K562 (cell line): ENCODE data around the gene LRRC51. TPM values are rescaled to one million over a fixed set of nuclear protein-coding genes. Genes with fewer than 3 reads are reported as not detected.
A peak's percentile ranks its signal among the peaks of the same experiment; 100 is the strongest.

Experiments used
- ATAC-seq: fragments of 200-7000 bp; cut with Tn5 transposase; 3 replicates; pipeline ENCODE4 v1.9.1; 2020; ENCODE audit warnings: moderate library complexity
- BruUV-seq: library from RNA; stranded (reverse); fragments of 400-500 nt; replicated peaks from 2 replicates; lab custom pipeline; 2021; lab: Mats Ljungman, UMichigan
- CTCF ChIA-PET: fragments of 300-600 bp; formaldehyde crosslinking; extraction: SDS; loops from one replicate; lab custom pipeline; 2021; ENCODE audit warnings: low intra/inter-chr PET ratio; lab: Yijun Ruan, JAX
- POLR2A ChIA-PET: fragments of 300-600, 350-650 bp; sonication (Branson Sonifier 250); formaldehyde crosslinking; extraction: SDS; loops from one replicate; lab custom pipeline; 2021; ENCODE audit warnings: antibody characterized with exemption, inconsistent platforms; lab: Yijun Ruan, JAX
- DNase-seq, 4 experiments: peaks; one replicate each; pipeline versions ENCODE4 v3.0.0 to v3.0.0-alpha.2; 2011 to 2018; ENCODE audit warnings: low spot score in 3 of 4, mixed read lengths in 3 of 4; ENCODE audit errors: extremely low read depth in 1 of 4
- FAIRE-seq: peaks from 2 replicates; lab custom pipeline; 2011; peaks lifted over from hg19 to GRCh38; lab: Jason Lieb, UNC
- H2AFZ ChIP-seq: 2 replicates; pipeline ENCODE4 v1.6.0; 2011; ENCODE audit warnings: low read depth, low read length, control low read depth, inconsistent platforms
- H3K27ac ChIP-seq: fragments of 200-600 bp; 3 replicates; pipeline ENCODE4 v1.8.0; 2011; ENCODE audit warnings: low read depth, mild to moderate bottlenecking, control low read depth, inconsistent platforms, low read length, moderate library complexity, mixed read lengths; ENCODE audit errors: extremely low read depth
- H3K27me3 ChIP-seq, 2 experiments: fragments of 300-600 bp in 1 of 2; 2 replicates in 1 of 2; 3 replicates in 1 of 2; pipeline versions ENCODE4 v1.6.0 to v1.8.0; 2011; ENCODE audit warnings: inconsistent platforms in 2 of 2, low read length in 2 of 2, mild to moderate bottlenecking in 1 of 2, mixed read lengths in 1 of 2, moderate library complexity in 1 of 2; ENCODE audit not compliant: control insufficient read depth in 2 of 2, insufficient read depth in 2 of 2
- H3K36me3 ChIP-seq: fragments of 300-600 bp; 3 replicates; pipeline ENCODE4 v1.8.0; 2011; ENCODE audit warnings: mild to moderate bottlenecking, low read length, inconsistent platforms; ENCODE audit not compliant: control insufficient read depth, insufficient read depth
- H3K4me1 ChIP-seq, 2 experiments: fragments of 200-600 bp in 1 of 2; replicated peaks in 1 of 2; 2 replicates in 1 of 2; 3 replicates in 1 of 2; pipeline versions ENCODE4 v1.5.1 to v1.8.0; 2011; ENCODE audit warnings: inconsistent platforms in 2 of 2, low read length in 2 of 2, mild to moderate bottlenecking in 1 of 2, mixed read lengths in 1 of 2, moderate library complexity in 1 of 2; ENCODE audit not compliant: control insufficient read depth in 2 of 2, insufficient read depth in 2 of 2
- H3K4me2 ChIP-seq: 2 replicates; pipeline ENCODE4 v1.6.1; 2011; ENCODE audit warnings: low read length, control low read depth, inconsistent platforms, mixed read lengths; ENCODE audit not compliant: insufficient read depth
- H3K4me3 ChIP-seq: fragments of 200-600 bp; sonication (generic), shearing (Covaris generic); 2 replicates; pipeline ENCODE4 v1.5.1; 2016; ENCODE audit warnings: control low read depth, inconsistent platforms
- H3K79me2 ChIP-seq: fragments of 200-600 bp; 3 replicates; pipeline ENCODE4 v1.8.0; 2011; ENCODE audit warnings: low read length, inconsistent platforms; ENCODE audit not compliant: control insufficient read depth, insufficient read depth
- H3K9ac ChIP-seq, 2 experiments: 2 replicates each; pipeline versions ENCODE4 v1.6.0 to v1.6.1; 2011; ENCODE audit warnings: low read depth in 2 of 2, low read length in 2 of 2, control low read depth in 1 of 2, inconsistent platforms in 1 of 2, mild to moderate bottlenecking in 1 of 2, mixed read lengths in 1 of 2; ENCODE audit not compliant: insufficient read depth in 1 of 2
- H3K9me1 ChIP-seq: one replicate; pipeline ENCODE4 v1.6.0; 2011; ENCODE audit warnings: inconsistent platforms, mild to moderate bottlenecking, low read length, moderate library complexity; ENCODE audit not compliant: control insufficient read depth, insufficient read depth
- H3K9me3 ChIP-seq: replicated peaks from 2 replicates; pipeline ENCODE4 v1.5.1; 2011; ENCODE audit warnings: low read depth, low read length, inconsistent platforms; ENCODE audit not compliant: control insufficient read depth, insufficient read depth
- H4K20me1 ChIP-seq: replicated peaks from 2 replicates; pipeline ENCODE4 v1.6.1; 2011; ENCODE audit warnings: low read length, inconsistent platforms, mixed read lengths; ENCODE audit not compliant: control insufficient read depth, insufficient read depth
- CBX5 ChIP-seq: IDR thresholded peaks from 2 replicates; pipeline ENCODE4 v1.6.1; 2014; ENCODE audit warnings: low read depth, borderline replicate concordance
- DIDO1 ChIP-seq: fragments of 450-650 bp; IDR thresholded peaks from 2 replicates; pipeline ENCODE4 v1.6.1; 2016; ENCODE audit warnings: low read depth, missing biosample characterization, missing genetic modification characterization
- ETV6 ChIP-seq, 3 experiments: fragments of 150-350 bp in 1 of 3; sonication (generic) in 1 of 3; formaldehyde crosslinking in 1 of 3; IDR thresholded peaks; 2 replicates each; pipeline versions ENCODE4 v1.6.1 to v1.8.0; 2014 to 2022; ENCODE audit warnings: borderline replicate concordance in 2 of 3, low read depth in 2 of 3, antibody characterized with exemption in 1 of 3, low read length in 1 of 3, mild to moderate bottlenecking in 1 of 3, missing genetic modification reagents in 1 of 3
- GTF2A2 ChIP-seq: IDR thresholded peaks from 2 replicates; pipeline ENCODE4 v1.6.1; 2016; ENCODE audit warnings: mild to moderate bottlenecking, missing genetic modification characterization, missing compliant biosample characterization
- HIVEP1 ChIP-seq: fragments of 250-450 bp; sonication (Bioruptor Pico); IDR thresholded peaks from 2 replicates; pipeline ENCODE4 v1.4.0; 2020; ENCODE audit warnings: mild to moderate bottlenecking
- NBN ChIP-seq: fragments of 450-650 bp; IDR thresholded peaks from 2 replicates; pipeline ENCODE4 v1.6.1; 2016; ENCODE audit warnings: low read depth, mild to moderate bottlenecking
- NCOA1 ChIP-seq: fragments of 450-650 bp; IDR thresholded peaks from 2 replicates; pipeline ENCODE4 v1.6.1; 2016; ENCODE audit warnings: low read depth
- NFRKB ChIP-seq: fragments of 450-650 bp; IDR thresholded peaks from 2 replicates; pipeline ENCODE4 v1.6.1; 2016; ENCODE audit warnings: low read depth
- NR2C2 ChIP-seq, 2 experiments: fragments of 200-800 bp in 1 of 2; sonication (Bioruptor generic) in 1 of 2; sonication (generic) in 1 of 2; formaldehyde crosslinking in 1 of 2; IDR thresholded peaks; 2 replicates each; pipeline versions ENCODE4 v1.6.1 to v1.8.0; 2016 to 2022; ENCODE audit warnings: mild to moderate bottlenecking in 1 of 2, missing compliant biosample characterization in 1 of 2, missing genetic modification characterization in 1 of 2, missing genetic modification reagents in 1 of 2
- PHB2 ChIP-seq: fragments of 450-650 bp; IDR thresholded peaks from 2 replicates; pipeline ENCODE4 v1.6.1; 2017; ENCODE audit warnings: low read depth
- PPARD ChIP-seq: fragments of 250-450 bp; sonication (Bioruptor Pico); IDR thresholded peaks from 2 replicates; pipeline ENCODE4 v1.8.0; 2022; ENCODE audit warnings: inconsistent platforms, mild to moderate bottlenecking, moderate library complexity
- RAD21 ChIP-seq, 2 experiments: fragments of 250-450 bp in 1 of 2; fragments of 450-650 bp in 1 of 2; sonication (Bioruptor Pico) in 1 of 2; formaldehyde crosslinking in 1 of 2; IDR thresholded peaks in 1 of 2; conservative IDR thresholded peaks in 1 of 2; 2 replicates each; pipeline versions ENCODE4 v1.4.0 to v1.8.0; 2020 to 2022; ENCODE audit warnings: mild to moderate bottlenecking in 2 of 2, moderate library complexity in 1 of 2
- SPI1 ChIP-seq: IDR thresholded peaks from 2 replicates; pipeline ENCODE4 v1.6.1; 2011; ENCODE audit warnings: low read depth, low read length, control low read depth, borderline replicate concordance
- TAF15 ChIP-seq: fragments of 200-400 bp; formaldehyde crosslinking; IDR thresholded peaks from 2 replicates; pipeline ENCODE4 v1.6.1; 2017; ENCODE audit warnings: mild to moderate bottlenecking, low read depth, low read length, moderate library complexity
- TBL1XR1 ChIP-seq, 2 experiments: IDR thresholded peaks; 2 replicates each; pipeline ENCODE4 v1.6.1; 2012; ENCODE audit warnings: improper control_type of control experiment in 2 of 2, low read length in 2 of 2, mild to moderate bottlenecking in 1 of 2
- XRCC5 ChIP-seq: fragments of 200-400 bp; formaldehyde crosslinking; IDR thresholded peaks from 2 replicates; pipeline ENCODE4 v1.6.1; 2017; ENCODE audit warnings: low read depth, mild to moderate bottlenecking, low read length
- ZBED1 ChIP-seq: IDR thresholded peaks from 2 replicates; pipeline ENCODE4 v1.6.1; 2014
- ZNF174 ChIP-seq: fragments of 250-450 bp; sonication (Bioruptor Pico); IDR thresholded peaks from 2 replicates; pipeline ENCODE4 v1.4.0; 2020; ENCODE audit warnings: mild to moderate bottlenecking
- ZNF239 ChIP-seq: fragments of 250-450 bp; sonication (Bioruptor Pico); IDR thresholded peaks from 2 replicates; pipeline ENCODE4 v1.4.0; 2020; ENCODE audit warnings: mild to moderate bottlenecking
- ZNF24 ChIP-seq: fragments of 450-650 bp; IDR thresholded peaks from 2 replicates; pipeline ENCODE4 v1.6.1; 2016
- WGBS: fragments of 100-300 bp; shearing (Covaris generic); methylation state at CpG from one replicate; pipeline ENCODE4 v1.1.6; 2016; ENCODE audit warnings: low coverage, mixed read lengths; ENCODE audit not compliant: insufficient coverage; ENCODE audit errors: missing lambda C conversion rate; 5-methylcytosine and 5-hydroxymethylcytosine counted together
- in situ Hi-C: fragments of 300-500 bp; cut with MboI; formaldehyde crosslinking; loops from 4 replicates; pipeline ENCODE4 v1.15.0; 2018; ENCODE audit warnings: inconsistent platforms, mixed read lengths
- intact Hi-C: fragments of 100-400 bp; cut with micrococcal nuclease; formaldehyde crosslinking; loops from 2 replicates; pipeline ENCODE4 v1.14.2; 2022
- polyA plus RNA-seq, 8 experiments: library from polyadenylated mRNA; depleted of rRNA in 4 of 8; stranded (reverse) in 5 of 8; unstranded in 3 of 8; fragments of >200 nt; fragmentation: Nextera tagmentation in 2 of 8; fragmentation: Illumina TruSeq in 1 of 8; extraction: Ambion mirVana in 2 of 8; extraction: Trizol in 1 of 8; gene quantifications; 2 replicates each; pipeline versions ENCODE4 v1.2.1 to v1.2.3, GENCODE V29; 2011 to 2014; ENCODE audit warnings: inconsistent platforms in 1 of 8, missing spikeins in 1 of 8
- total RNA-seq, 7 experiments: library from RNA; depleted of rRNA in 6 of 7; stranded (reverse); fragments of >200 nt in 6 of 7; fragmentation: Illumina TruSeq in 2 of 7; extraction: Trizol in 2 of 7; gene quantifications; 2 replicates each; pipeline versions ENCODE4 v1.2.1 to v1.2.3, GENCODE V29; 2011 to 2021; ENCODE audit warnings: low replicate concordance in 1 of 7
- TF ChIP-seq, protein P1 (sequence below), 2 experiments: fragments of 250-450 bp in 1 of 2; fragments of 450-650 bp in 1 of 2; sonication (Bioruptor Pico) in 1 of 2; IDR thresholded peaks; 2 replicates each; pipeline versions ENCODE4 v1.6.1 to v1.8.0; 2016 to 2021; ENCODE audit warnings: mild to moderate bottlenecking in 2 of 2, moderate library complexity in 2 of 2, missing compliant biosample characterization in 1 of 2, missing genetic modification characterization in 1 of 2
- TF ChIP-seq, protein P2 (sequence below), 2 experiments: IDR thresholded peaks; 2 replicates each; pipeline ENCODE4 v1.6.1; 2011; ENCODE audit warnings: borderline replicate concordance in 1 of 2, control low read depth in 1 of 2, low read depth in 1 of 2, low read length in 1 of 2, mild to moderate bottlenecking in 1 of 2, mixed read lengths in 1 of 2, moderate library complexity in 1 of 2; ENCODE audit not compliant: insufficient read depth in 1 of 2, insufficient read length in 1 of 2, poor library complexity in 1 of 2, severe bottlenecking in 1 of 2; ENCODE audit errors: extremely low read depth in 1 of 2

LRRC51 gene
- total and polyA plus RNA-seq, 9 of the 15 experiments (the other 6 are each of a cell fraction or from before 2014, with no cell fraction given): 4.7 to 10.6 (median 5.6) TPM

DNA sequence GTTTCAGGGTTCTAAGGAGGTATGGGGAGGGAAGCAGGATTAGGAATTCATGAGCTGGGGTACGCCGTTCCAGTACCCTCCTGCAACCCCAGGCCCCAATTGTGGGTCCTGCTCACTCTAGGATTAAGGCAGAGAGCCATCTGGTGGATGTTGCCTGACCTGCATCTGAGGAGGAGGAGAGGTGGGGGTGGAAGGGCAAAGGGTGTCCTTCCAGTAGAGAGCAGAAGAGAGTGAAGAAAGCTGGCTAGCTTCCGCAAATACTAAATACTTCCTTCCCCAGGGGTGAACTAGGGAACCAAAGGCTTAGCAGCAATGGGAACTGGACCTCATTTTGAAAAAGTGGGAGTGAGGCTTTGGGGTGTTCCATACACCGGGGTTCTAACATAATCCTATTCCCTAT, 10.6 kb downstream of the LRRC51 start:
- DNase-seq: peak; percentile 76 to 87 (median 82)
- CTCF ChIA-PET: interaction anchor here (0.9 to 2.5 kb wide), 7 partner anchors 17 to 340 kb away, joined by 3 to 54 read pairs (median 6); no protein-coding TSS in a partner anchor
- H3K9me3 ChIP-seq: no peaks in the 10 kb centered on the region
- H3K36me3 ChIP-seq: peaks cover 52% of the 10 kb centered on the region
- H3K27ac ChIP-seq: peak overlapping the region; percentile 52; the same call in 1 of the 3 replicates
- H2AFZ ChIP-seq: no peak overlapping the region
- no peak overlapping the region for H3K4me2 ChIP-seq
- H3K79me2 ChIP-seq: no peaks in the 10 kb centered on the region
- peaks cover 5% of the 10 kb centered on the region; the same call in 1 of the 2 replicates for H4K20me1 ChIP-seq
- no peaks in the 10 kb centered on the region for H3K27me3 ChIP-seq
- in situ Hi-C loops (loop anchor here (5.0 kb wide), 1 partner anchor 64 kb away; no protein-coding TSS in a partner anchor), intact Hi-C loops (loop anchor here (1.0 to 2.0 kb wide), 4 partner anchors 54 to 114 kb away; no protein-coding TSS in a partner anchor)
- no TSS peak for BruUV-seq
- FAIRE-seq: peak; percentile 93
- ATAC-seq: peak; percentile 97
- H3K4me1 ChIP-seq: peaks cover 0 to 18% of the 10 kb centered on the region in 2 experiments; a peak in 3 of 5 replicates
- POLR2A ChIA-PET: interaction anchor here (0.6 to 2.3 kb wide), 12 partner anchors 8 to 347 kb away, joined by 3 to 15 read pairs (median 6); partner anchors contain the start of gene LAMTOR1
- 40% methylated on average over 4 of the region's 4 CpGs for WGBS
- no peak overlapping the region for H3K9ac ChIP-seq
- H3K4me3 ChIP-seq: no peak overlapping the region
- H3K9me1 ChIP-seq: no peaks in the 10 kb centered on the region
- TF ChIP-seq NBN (0 out of 2 replicates have a peak, but pooled peaks have one; percentile 72), HIVEP1 (CRISPR knock-in tag) (no peak), XRCC5 (no peak), ZNF174 (no peak), NCOA1 (no peak), NFRKB (no peak), CBX5 (0 out of 2 replicates have a peak, but pooled peaks have one; percentile 18), PHB2 (no peak), TAF15 (no peak), DIDO1 (tag) (no peak), GTF2A2 (tag) (no peak), ETV6 (IDR thresholded peaks at IDR 0.05; ENCODE audit: borderline replicate concordance in 1 of 2, low read depth in 2 of 2, low read length in 1 of 2) (peak; percentile 57 to 79; a peak in 3 of 4 replicates), ETV6 (CRISPR knock-in tag; IDR thresholded peaks at IDR 0.05; ENCODE audit: borderline replicate concordance) (no peak), ZBED1 (no peak), ZNF24 (no peak), PPARD (CRISPR knock-in tag) (no peak), RAD21 (CRISPR knock-in tag; conservative IDR thresholded peaks at IDR 0.05 in 1 of 2, IDR thresholded peaks at IDR 0.05 in 1 of 2) (peak; percentile 83 to 90), NR2C2 (CRISPR knock-in tag; IDR thresholded peaks at IDR 0.05) (0 out of 2 replicates have a peak, but pooled peaks have one; percentile 33), NR2C2 (tag; IDR thresholded peaks at IDR 0.05) (peak; percentile 92), ZNF239 (CRISPR knock-in tag) (no peak), TBL1XR1 (IDR thresholded peaks at IDR 0.05; ENCODE audit: low read length in 2 of 2) (no peak), SPI1 (peak; percentile 77)
- TF ChIP-seq, protein P1, sequence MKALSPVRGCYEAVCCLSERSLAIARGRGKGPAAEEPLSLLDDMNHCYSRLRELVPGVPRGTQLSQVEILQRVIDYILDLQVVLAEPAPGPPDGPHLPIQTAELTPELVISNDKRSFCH (CRISPR knock-in tag; IDR thresholded peaks at IDR 0.05): no peak
- TF ChIP-seq, protein P1 (tag; IDR thresholded peaks at IDR 0.05): no peak
- TF ChIP-seq, protein P2, sequence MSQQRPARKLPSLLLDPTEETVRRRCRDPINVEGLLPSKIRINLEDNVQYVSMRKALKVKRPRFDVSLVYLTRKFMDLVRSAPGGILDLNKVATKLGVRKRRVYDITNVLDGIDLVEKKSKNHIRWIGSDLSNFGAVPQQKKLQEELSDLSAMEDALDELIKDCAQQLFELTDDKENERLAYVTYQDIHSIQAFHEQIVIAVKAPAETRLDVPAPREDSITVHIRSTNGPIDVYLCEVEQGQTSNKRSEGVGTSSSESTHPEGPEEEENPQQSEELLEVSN (IDR thresholded peaks at IDR 0.05; ENCODE audit: borderline replicate concordance in 1 of 2, extremely low read depth in 1 of 2, insufficient read depth in 1 of 2, insufficient read length in 1 of 2, low read depth in 1 of 2, low read length in 1 of 2, poor library complexity in 1 of 2, severe bottlenecking in 1 of 2): no peak
